ENCODE data around the gene SARDH.
"Not testable (repeated sequence)": the region's sequence is repeated elsewhere in the genome, so short reads cannot be mapped to it uniquely, and the experiment has no call there.

SARDH gene

DNA sequence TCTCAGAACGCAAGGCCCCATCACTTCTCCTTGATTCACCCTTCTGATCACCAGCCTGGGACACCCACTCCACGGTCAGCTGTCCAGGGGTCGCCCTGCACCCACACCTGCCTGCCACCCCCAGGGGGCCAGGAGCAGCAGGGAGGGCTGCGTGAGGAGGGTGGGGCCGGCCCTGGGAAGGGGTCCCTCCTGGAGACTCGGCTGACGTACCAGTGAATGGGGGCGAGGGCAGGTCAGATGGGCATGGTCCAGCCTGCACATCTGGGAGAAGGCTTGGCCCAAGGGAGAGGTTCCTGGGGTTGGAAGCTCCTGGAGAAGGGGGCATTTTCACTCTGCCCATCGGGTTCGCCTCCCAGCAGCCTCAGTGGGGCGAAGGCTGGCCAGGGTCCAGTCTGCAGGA lies 21.8 kb upstream of the SARDH start:
- no peak for DNase-seq (ENCODE audit: low read depth in 1 of 2, low spot score in 1 of 2)

DNA sequence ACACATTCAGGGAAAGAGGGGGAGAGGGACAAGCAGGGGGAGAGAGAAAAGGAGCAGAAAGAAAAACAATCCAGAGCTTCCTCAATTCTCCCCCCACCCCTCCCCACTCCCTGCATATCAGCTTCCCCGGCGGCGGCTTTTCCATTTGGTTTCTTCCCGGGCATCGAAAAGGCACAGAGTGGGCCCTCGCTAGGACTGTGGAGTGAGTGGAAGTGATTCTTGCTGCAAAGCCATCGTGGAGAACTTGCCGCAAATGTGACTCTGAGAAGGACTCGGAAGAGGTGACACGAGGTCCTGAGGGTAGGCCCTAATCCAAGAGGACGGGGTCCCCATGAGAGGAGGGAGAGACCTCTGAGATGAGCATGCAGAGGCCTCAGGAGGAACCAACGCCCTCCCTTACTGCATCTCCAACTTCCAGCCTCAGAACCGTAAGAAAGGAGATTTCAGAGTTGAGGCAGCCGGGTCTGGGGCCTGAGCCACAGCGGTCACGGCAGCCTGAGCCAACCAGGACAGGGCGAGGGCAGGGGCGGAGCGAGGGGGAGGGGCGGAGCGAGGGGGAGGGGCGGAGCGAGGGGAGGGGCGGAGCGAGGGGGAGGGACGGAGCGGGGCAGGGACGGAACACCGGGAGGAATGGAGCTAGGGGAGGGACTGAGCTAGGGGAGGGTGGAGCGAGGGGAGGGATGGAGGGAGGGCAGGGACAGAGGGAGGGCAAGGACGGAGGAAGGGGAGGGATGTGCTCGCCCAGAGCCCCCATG lies 21.2 kb upstream of the SARDH start:
- DNase-seq (ENCODE audit: low read depth in 1 of 2, low spot score in 1 of 2): no peak

DNA sequence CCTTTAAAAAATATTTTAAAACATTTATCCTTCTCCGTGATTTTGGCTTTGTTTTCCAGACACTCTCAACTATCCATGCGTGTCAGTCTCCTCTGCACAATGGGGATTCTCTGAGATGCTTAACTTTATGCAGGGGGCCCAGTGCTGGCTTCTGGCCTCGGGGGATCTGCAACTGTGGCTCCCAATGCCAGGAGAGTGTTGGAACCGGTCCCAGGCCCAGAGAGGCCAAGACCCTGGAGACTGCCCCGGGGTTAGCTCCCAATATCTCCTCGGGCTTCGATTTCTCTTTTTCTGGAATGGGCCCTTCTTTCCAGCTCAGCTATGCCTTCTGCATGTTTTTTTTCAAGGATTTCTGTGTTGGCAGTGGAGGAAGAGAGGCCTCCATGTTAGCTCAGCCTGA lies 20.1 kb upstream of the SARDH start:
- DNase-seq (ENCODE audit: low read depth in 1 of 2, low spot score in 1 of 2): no peak

DNA sequence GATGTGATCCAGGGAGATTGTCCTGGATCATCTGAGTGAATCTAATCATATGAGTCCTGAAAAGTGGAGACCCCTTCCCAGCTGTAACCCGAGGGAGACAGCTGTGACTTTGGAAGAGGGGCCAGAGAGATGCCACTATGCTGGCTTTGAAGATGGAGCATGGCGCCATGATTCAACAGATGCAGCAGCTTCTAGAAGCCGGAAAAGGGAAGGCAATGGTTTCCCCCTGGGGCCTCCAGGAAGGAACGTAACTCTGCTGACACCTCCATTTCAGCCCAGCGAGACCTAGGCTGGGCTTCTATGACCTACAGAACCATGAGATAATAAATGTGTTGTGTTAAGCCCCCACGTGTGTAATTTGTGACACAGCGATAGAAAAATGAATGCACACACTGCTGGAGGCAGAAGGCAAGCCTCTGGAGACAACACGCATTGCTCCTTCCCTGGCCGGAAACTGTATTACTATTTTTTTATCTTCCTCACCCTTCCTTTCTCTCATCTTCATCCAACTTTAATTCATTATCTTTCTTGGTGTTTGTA lies 16.6 kb upstream of the SARDH start:
- DNase-seq (ENCODE audit: low read depth in 1 of 2, low spot score in 1 of 2): no peak

DNA sequence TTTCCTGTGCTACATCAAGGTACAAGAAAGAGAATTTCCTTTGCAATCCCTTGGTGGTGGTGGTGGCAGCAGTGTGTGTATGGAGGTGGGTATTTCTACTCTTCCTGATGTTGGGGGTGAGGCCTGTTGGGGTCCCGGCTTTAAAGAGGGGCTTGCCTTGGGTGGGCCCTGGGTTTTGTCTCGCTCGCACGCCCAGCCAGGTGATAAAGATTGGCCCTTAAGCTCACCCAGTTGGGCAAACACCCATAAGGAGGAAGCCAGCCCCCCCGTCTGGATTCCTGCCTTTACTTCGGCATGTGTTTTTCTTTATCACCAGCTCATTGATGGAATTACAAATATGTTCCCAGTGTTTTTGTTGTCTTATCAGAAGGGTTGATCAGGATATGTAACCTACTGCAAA lies 16.0 kb upstream of the SARDH start:
- DNase-seq (ENCODE audit: low read depth in 1 of 2, low spot score in 1 of 2): no peak

DNA sequence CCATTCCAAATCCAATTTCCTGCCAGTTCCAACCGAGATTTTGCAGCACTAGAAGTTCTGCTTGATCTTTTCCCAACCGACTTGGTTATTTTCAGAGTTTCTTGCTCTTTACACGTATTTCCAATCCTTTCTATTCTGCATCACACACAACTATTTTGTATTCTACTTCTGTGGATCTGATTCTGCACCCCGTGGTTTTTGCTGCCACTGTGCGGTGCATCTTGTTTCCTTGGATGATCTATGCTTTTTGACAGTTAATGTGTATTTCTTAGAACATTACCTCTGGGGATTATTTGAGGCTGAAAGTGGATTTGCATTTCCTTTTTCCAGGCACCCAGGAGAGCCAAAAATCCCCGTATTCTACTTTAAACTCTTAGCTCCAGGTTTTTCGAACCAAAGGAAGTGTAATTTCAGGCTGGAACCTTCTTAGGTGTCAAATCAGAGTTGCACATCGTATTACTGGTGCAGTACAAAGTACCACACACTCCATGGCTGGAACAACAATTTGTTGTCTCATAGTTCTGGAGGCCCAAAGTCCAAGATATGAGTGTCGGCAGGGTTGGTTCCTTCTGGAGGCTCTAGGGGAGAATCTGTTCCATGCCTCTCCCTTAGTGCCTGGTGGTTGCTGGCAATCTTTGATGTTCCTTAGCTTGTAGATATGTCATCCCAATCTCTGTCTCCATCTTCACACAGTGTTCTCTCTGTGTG lies 14.7 kb upstream of the SARDH start:
- no peak for DNase-seq (ENCODE audit: low read depth in 1 of 2, low spot score in 1 of 2)

DNA sequence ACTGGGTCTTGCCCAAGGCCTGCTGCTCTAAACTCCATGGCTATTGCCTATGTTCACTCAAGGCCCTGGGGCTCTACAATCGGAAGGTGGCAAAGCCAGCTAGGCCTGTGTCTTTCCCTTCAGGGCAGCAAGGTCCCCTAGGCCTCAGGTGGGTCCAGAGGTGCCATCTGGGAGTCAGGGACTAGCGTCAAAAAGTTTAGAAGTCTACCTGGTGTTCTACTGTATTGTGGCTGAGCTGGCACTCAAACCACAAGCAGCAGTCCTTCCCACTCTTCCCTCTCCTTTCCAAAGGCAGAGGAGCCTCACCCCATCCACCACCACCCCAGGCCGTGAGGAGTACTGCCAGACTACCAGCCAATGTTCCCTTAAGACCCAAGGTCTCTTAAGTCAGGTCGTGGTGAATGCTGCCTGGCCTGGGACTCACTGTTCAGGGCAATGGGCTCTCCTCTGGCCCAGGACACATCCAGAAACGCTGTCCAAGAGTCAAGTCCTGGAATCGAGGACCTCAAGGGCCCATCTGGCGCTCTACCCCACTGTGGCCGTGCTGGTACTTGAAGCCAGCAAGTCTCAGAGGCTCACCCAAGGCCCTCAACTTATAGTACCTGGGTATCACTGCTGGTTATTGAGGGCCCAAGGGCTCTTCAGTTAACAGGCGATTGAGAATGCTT lies 13.0 kb upstream of the SARDH start:
- DNase-seq (ENCODE audit: low read depth in 1 of 2, low spot score in 1 of 2): no peak

DNA sequence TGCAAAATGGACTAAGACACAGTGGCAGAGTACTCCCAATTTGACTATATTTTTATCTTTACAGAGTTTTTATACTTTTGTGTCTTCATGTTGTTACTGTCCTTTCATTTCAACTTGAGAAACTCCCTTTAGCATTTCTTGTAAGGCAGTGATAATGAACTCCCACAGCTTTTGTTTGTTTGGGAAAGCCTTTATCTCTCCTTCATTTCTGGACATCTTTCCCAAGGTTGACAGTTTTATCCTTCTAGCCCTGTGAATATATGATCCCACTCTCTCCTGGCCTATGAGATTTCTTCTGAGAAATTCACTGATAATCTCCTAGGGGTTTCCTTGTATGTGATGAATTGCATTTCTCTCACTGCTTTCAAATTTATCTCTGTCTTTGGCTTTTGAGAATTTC lies 9.2 kb upstream of the SARDH start:
- no peak for DNase-seq (ENCODE audit: low read depth in 1 of 2, low spot score in 1 of 2)

DNA sequence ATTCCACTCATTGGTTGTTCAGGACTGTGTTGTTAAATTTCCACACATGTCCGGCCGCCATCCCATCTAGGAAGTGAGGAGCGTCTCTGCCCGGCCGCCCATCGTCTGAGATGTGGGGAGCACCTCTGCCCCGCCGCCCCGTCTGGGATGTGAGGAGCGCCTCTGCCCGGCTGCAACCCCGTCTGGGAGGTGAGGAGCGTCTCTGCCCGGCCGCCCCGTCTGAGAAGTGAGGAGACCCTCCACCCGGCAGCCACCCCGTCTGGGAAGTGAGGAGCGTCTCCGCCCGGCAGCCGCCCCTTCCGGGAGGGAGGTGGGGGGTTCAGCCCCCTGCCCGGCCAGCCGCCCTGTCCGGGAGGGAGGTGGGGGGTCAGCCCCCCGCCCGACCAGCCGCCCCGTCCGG lies 6.4 kb upstream of the SARDH start:
- not testable (repeated sequence) for DNase-seq (ENCODE audit: low read depth in 1 of 2, low spot score in 1 of 2)

DNA sequence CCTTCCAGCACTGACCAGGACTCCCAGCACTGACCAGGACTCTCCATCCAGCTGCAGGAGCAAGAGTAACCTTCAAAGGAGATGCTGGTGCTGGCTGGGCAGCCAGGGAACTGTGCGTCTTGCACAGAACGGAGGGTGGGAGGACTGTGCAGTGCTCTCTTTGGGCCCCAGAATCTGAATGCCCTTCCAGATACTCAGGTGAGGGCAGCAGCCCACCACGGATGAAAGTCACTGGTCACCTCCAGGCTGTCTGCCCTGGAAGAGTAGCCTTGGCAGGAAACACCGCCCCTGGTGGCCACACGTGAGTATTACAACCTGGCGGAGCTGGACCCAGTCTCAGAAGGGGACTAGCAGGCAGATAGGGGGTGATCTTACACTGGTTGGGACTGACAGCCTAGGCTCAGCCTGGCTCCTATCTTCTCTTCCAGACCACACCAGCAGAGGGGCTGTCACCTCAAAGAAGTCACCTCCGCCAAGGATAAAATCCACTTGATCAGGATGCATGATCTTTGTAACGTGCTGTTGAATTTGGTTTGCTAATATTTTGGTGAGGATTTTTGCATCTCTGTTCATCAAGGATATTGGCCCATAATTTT lies 4.8 kb upstream of the SARDH start:
- peak; percentile 54 to 63 for DNase-seq (ENCODE audit: low read depth in 1 of 2, low spot score in 1 of 2)

DNA sequence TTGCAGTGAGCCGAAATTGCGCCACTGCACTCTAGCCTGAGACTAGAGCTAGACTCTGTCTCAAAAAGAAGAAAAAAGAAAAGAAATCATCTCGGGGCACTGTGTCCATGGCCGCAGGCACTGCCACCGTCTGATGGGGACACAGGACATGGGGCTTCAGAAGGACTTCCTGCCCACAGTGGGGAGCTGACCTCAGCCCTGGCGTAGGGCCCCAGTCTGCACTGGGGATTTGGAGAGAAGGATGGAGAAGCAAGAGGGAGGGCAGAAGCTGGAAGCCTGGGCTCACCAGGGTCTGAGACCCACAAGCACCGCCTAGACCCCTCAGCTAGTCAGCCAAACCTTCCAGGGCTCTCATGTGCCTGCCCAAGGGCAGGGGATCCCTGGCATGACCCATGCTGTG lies 4.1 kb upstream of the SARDH start:
- DNase-seq (ENCODE audit: low read depth in 1 of 2, low spot score in 1 of 2): no peak

DNA sequence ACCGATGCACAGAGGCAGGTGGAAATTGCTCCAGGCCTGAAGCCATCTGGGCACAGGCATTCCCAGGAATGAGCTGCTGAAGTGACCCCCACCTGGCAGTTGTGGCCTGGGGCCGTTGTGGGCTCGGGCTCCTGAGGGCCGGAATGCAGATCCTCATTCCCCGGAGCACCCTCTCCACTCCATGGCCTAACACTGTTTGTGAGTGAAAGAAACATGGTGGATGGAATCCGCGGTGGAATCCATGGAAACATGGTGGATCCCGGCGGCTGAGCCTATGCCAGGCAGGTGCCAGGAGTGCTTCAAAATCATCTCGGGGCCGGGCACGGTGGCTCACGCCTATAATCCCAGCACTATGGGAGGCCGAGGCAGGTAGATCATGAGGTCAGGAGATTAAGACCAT lies 3.6 kb upstream of the SARDH start:
- no peak for DNase-seq (ENCODE audit: low read depth in 1 of 2, low spot score in 1 of 2)

DNA sequence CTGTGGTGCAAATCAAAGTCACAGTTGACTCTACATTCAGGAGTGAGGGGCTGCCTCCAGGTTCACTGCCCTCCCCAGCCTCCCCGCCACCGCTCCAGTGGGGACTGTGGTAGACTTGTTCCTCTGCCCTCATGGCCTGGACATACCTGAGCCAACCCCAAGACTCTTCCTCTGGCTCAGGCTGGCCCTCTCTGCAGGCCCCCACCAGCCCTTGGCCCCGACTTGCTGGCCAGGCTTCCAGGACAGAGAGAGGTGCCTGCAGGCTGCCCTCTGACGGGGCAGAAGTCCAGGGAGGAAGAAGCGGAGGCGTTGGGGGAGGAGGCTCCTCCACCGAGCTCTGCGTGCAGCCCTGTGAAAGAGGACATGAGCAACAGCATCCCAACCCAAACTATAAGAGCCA lies 2.8 kb upstream of the SARDH start:
- no peak for DNase-seq (ENCODE audit: low read depth in 1 of 2, low spot score in 1 of 2)

DNA sequence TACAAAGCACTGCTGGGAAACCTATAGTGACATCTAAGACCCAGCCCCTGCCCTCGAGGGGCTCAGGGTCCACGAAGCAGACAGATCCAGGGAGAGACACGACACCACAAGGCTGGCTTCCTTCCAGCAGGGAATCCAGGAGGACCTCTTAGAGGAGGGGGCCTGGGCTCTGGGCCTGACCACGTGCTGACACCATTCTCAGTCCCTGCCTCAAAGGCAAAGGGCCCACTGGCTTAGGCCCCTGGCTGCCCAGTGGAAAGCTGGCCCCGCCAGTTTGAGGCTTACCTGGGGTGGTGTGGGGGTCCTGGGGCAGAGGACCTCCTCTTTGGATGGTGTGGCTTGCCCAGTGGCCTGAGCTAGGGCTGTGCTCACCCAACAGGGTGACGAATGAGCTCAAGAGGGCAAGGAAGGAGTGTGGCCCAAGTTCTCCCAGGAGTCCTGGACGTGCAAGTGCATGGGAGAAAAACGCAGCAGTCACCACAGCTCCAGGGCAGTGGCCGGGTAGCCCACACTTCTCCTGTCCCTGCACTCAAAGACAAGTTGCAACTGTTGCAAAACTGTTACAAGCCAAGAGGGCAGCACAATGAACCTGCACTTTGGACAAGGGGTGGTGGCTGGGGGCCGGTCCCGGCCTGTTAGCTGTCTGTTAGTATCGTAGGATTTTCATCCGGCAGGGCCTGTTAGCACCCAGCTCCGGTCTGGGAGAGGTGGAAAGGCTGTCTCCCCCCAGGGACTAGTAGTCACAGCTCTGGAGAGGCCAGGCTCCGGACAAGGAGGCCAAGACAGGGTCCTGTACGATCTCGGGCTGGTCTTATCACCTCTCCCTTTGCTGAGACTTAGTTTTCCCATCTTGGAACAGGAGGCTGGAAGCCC lies 1.5 kb upstream of the SARDH start:
- no peak for DNase-seq (ENCODE audit: low read depth in 1 of 2, low spot score in 1 of 2)

DNA sequence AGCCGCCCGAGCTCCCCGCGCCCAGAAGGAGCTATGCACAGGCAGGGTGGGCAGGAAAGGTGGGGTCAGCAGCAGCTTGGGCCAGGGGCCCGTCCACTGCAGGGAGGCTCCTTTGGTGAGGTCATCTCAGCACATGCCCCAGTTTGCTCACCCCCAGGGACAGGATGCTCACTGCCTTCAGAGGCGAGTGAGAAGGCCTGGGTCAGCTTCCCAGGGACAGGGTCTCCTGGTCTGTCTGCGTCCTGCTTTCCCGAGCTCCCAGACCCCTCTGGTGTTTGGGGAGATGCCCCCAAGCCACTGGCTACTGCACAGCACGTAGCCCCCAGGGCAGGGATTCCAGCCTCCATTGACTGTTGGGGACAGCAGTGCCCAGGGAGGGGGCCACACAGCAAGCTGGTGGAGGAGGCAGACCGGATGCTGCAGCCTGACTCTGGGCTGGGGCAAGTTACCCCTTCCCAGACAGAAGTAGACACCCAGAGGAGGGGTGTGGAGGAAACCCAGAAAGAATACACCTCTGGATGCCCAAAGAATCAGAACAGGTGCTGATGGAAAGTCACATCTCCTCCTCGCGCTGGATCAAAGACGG lies 581 bp upstream of the SARDH start:
- no peak for DNase-seq (ENCODE audit: low read depth in 1 of 2, low spot score in 1 of 2)

DNA sequence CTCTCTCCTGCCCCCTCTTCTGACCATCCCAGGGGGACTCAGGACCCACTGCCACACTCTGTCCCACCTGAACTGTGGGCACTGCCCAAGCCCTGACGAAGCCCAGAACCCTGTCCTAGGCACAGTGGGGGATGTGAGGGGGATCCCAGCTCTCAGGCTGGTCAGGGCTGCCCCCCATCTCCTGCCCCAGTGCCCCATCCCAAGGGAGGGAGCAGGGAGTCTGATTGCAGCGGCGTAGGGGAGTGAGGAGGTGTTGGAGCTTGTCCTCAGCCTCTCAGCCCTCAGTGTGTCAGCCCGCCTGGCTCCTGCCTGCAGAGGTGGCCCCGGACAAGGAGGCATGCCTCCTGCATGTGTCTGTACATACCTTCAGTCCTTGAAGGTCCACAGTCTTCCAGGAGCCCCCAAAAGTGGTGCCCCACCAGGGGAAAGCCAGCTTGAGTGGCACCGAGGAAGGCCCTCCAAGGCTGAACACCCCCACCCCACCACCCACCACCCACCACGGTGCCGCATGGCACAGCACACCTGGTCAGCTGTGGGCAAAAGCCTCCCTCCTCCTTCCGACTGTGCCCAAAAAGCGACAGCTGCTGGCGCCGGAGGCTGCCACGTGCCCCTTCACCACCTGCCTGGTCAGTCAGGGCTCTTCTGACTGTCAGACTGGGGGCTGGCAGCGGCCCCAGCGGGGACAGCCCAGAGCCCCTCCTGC lies 930 bp downstream of the SARDH start:
- DNase-seq (ENCODE audit: low read depth in 1 of 2, low spot score in 1 of 2): no peak

DNA sequence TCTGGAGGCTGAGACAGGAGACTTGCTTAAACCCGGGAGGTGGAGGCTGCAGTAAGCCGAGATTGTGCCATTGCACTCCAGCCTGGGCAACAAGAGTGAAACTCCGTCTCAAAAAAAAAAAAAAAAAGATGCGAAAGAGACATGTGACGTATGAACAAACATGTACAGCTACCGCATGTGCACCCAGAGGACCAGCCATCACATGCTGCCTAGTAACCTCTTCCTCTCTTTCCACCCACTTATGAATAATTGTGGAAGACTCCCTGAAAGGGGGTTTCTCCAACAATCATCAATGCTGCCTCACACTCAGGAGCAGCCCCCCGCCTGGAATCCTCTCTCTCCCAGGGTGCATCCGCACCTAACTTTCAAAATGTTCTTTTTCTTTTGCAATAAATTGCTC lies 2.2 kb downstream of the SARDH start:
- DNase-seq (ENCODE audit: low read depth in 1 of 2, low spot score in 1 of 2): no peak

DNA sequence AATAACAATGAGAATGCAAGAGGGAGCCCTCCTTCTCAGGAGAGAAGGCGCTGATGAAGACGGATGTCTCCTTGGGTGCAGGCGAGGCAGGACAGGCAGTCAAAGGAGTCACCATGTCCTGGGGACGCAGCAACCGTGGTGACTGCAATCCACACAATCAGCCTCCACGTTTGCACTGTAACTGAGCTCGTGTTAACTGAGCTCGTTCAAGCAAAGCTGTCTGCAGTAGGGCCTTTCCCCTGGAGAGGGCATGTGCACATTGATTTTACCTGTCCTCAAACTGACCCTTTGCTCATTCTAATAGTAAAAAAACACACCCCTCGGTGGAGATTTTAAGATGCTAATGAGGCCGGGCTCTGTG lies 2.8 kb downstream of the SARDH start:
- no peak for DNase-seq (ENCODE audit: low read depth in 1 of 2, low spot score in 1 of 2)

DNA sequence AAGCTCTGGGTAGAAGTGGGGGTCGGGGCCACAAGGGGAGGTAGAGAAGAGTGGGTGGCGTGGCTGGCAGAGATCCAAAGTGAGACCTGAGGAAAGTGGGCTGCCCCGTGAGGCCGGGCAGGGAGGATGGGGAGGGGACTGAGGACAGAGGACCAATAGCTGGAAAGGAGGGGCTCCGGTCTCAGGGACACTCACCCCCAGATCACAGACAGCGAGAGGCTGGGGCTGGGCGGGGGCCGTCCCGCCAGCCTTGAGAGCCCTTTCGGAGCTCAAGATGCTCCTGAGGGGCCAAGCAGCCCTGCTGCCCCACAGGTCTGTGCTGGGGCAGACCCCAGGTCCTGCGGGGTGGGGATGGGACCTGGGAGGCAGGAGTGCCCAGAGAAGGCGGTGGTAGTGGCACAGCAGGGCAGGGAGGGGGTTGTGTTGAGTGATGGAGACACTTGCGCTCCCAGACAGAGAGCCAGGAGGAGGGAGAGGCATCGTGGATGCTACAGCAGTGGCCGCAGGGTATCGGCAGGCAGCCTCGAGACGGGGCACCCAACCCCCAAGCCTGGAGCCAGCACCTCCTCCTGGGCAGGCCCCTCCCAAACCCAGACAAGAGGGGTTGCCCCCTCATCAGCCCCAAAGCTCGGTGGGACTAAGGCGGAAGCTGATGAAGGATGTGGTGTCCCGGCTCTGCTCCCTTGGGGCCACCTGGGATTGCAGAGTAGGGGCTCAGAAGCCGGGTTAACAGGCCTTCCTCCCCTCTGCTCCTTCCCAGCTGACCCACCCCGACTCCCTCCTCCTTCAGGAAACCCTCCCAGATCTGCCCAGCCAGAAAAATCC lies 3.4 kb downstream of the SARDH start:
- no peak for DNase-seq (ENCODE audit: low read depth in 1 of 2, low spot score in 1 of 2)

Measured in stimulated activated CD4-positive, alpha-beta T cell treated with anti-CD3 and anti-CD28 coated beads, Interleukin-15, amount 100 ng/mL, for 1 hour (primary cell).